Stimulated activated CD4-positive, alpha-beta T cell treated with anti-CD3 and anti-CD28 coated beads, Interleukin-12 subunit alpha, Interleukin-12 subunit beta, amount 100 ng/mL, for 48 hours (primary cell): ENCODE results near the gene ABCB10.
"Not testable (repeated sequence)": the region's sequence is repeated elsewhere in the genome, so short reads cannot be mapped to it uniquely, and the experiment has no call there.

Source experiments
- DNase-seq, 3 donors: peaks; one replicate each; pipeline ENCODE4 v3.0.0-alpha.2; 2020; ENCODE audit warnings: low read depth in 2 of 3, low spot score in 1 of 3

The ABCB10 gene

GRCh38 chr1:229479660-229480399, 78.7 kb downstream of the ABCB10 start:
- no peak for DNase-seq

DNA sequence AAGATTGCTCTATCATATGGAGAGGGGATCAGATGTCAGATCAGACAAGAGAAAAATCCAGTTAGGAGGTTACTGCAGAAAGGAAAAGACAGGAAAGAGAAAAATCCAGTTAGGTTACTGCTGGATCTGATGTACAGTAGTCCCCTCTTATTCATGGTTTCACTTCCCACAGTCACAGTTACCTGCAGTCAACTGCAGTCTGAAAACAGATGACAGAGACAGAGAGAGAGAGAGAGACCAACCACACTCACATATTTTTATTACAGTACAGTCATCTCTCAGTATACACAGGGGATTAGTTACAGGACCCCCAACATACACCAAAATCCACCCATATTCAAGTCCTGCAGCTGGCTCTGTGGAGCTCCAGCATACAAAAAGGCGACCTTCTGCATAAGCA, 79.7 kb downstream of the ABCB10 start:
- DNase-seq: no peak

DNA sequence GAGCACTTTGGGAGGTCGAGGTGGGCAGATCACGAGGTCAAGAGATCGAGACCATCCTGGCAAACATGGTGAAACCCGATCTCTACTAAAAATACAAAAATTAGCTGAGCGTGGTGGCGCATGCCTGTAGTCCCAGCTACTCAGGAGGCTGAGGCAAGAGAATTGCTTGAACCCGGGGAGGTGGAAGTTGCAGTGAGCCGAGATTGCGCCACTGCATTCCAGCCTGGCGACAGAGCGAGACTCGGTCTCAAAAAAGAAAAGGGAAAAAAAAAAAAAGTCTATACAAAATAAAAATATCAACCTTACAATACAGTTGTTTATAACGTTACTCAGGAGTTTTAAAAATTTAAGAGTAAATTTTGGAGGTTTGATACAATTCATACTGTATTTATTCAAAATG, 82.6 kb downstream of the ABCB10 start:
- DNase-seq: not testable (repeated sequence)

GRCh38 chr1:229474509-229474908, 84.0 kb downstream of the ABCB10 start:
- no peak for DNase-seq

DNA sequence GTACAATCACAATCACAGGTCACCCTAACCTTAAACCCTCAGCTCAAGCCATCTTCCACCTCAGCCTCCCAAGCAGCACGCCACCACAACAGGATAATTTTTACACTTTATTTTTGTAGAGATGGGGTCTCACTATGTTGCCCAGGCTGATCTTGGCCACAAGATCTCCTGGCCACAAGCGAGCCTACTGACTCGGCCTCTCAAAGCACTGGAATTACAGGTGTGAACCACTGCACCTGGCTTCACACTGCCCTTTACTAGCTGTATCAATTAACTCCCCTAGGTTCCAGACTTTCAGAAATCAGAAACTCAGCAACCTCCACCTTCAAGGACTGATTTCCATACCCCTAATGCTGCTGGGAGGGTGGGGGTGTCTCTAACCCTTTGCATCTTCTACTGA, 87.3 kb downstream of the ABCB10 start:
- DNase-seq: no peak

DNA sequence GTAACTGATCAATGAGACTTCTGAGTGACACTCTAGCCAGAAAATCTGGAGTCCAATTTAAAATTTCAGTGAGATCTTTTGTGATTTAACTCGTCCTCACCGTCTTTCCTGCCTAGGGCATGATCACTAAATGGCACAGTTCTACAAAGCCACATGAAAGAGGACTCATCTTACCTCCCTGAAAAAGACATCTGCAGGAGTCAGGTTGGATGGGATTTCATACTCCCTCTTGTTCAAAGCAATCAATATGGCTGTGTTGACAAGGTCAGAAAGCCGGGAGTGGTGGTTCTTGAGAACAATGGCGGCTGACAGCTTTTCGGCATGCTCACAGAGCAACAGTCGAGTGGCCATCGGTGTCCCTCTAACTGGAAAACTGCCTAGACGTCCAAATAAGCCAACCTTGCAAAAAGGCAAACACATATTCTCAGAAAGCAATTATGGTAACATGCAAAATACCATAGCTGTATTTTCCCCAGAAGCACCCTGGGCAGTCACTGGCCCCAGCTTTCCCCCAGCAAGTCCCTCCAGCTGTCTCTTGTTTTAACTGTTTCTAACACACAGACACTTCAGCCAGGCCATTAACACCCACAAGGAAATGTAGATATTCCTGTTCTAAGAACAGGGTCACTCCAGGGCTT, 88.0 kb downstream of the ABCB10 start:
- DNase-seq: no peak

- no peak for DNase-seq
Observed at GRCh38 chr1:229466887-229467286, 91.6 kb downstream of the ABCB10 start.
